ENCODE measurements around the gene CUL5. TPM values are rescaled to one million over a fixed set of nuclear protein-coding genes. Genes with fewer than 3 reads are reported as not detected.

The CUL5 gene
- total and polyA plus RNA-seq, 2 of the 4 experiments (the other 2 are of a cell fraction) = 8.8 to 31.0 TPM

DNA sequence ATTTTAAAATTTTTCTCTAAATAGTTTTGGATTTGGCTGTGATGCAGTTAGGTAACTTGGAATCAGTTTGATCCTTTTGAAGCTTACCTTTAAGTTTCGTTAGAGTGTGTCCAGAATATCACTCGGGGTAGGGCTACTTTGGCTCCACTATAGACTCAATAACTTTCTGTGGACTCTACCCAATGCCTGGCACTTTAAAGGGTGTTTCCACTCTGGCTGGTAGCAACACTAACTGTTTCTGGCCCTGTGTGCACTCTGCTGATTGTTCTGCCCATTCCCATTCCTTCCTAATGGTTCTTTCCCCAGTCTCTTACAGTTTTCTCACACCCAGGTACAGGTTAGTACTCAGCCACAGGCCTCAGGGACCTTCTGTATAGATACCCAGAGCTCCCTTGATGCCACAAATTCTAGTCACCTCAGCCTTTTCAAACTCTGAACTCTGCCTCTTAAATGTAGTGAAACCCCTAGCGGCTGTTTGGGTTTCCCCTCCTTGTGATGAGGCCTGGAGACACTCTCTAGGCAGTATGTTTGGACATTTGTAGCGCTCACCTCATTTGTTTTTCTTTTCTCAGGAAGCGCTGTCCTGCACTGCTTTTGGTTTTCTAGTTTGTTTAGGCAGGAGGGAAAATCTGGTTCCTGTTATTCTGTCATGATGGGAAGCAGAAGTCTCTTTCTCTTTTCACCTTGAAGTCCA lies 16.8 kb downstream of the CUL5 start:
- Histone ChIP-seq H3K9me1 (ENCODE audit: insufficient read depth, low read length) (peaks cover 13% of the 10 kb centered on the region), H2BK120ac (ENCODE audit: low read depth, low read length) (no peak overlapping the region), H2BK5ac (ENCODE audit: low read depth, low read length, poor library complexity, severe bottlenecking) (no peak overlapping the region), H3K27ac (ENCODE audit: insufficient read depth, low read length) (no peak overlapping the region; the same call in 1 of the 2 replicates), H3K4me3 (ENCODE audit: insufficient read depth, low read depth, low read length) (no peak overlapping the region), H3K9ac (ENCODE audit: low read depth, low read length) (no peak overlapping the region), H3K79me1 (ENCODE audit: low read depth in 1 of 2, low read length in 2 of 2) (peaks cover 22 to 69% of the 10 kb centered on the region in 2 experiments), H3K23ac (ENCODE audit: low read depth, low read length) (0 out of 2 replicates have a peak overlapping the region, but pooled peaks have one; percentile 36), H2BK15ac (ENCODE audit: low read depth, low read length) (no peak overlapping the region), H4K8ac (ENCODE audit: low read depth in 2 of 2, low read length in 2 of 2) (no peak overlapping the region), H3K4ac (ENCODE audit: low read depth, low read length) (no peak overlapping the region), H3K9me3 (ENCODE audit: control insufficient read depth, insufficient read depth, low read length) (no peaks in the 10 kb centered on the region), H2AK9ac (replicated peaks; ENCODE audit: low read depth, low read length, poor library complexity) (no peak overlapping the region), H3K4me1 (ENCODE audit: control insufficient read depth, insufficient read depth, low read length) (peaks cover 6% of the 10 kb centered on the region), H3K14ac (replicated peaks; ENCODE audit: low read depth, low read length) (0 out of 2 replicates have a peak overlapping the region, but pooled peaks have one; percentile 8), H2AFZ (replicated peaks; ENCODE audit: low read length, poor library complexity) (no peak overlapping the region), H3K36me3 (ENCODE audit: control insufficient read depth, insufficient read depth, low read length) (no peaks in the 10 kb centered on the region; the same call in 1 of the 2 replicates), H3K27me3 (ENCODE audit: control insufficient read depth, insufficient read depth, low read length) (no peaks in the 10 kb centered on the region), H4K5ac (ENCODE audit: low read depth, low read length) (no peak overlapping the region), H4K91ac (ENCODE audit: insufficient read depth, low read depth, low read length) (no peak overlapping the region), H2AK5ac (ENCODE audit: low read depth, low read length) (no peak overlapping the region), H3K56ac (ENCODE audit: extremely low read depth, insufficient read depth, low read length) (no peak overlapping the region), H2BK20ac (ENCODE audit: low read depth, low read length) (no peak overlapping the region), H3K18ac (ENCODE audit: low read depth, low read length) (no peak overlapping the region), H4K20me1 (ENCODE audit: insufficient read depth, low read length) (peaks cover 70% of the 10 kb centered on the region), H3K4me2 (ENCODE audit: low read depth, low read length) (peak overlapping the region; percentile 52)
- dilution Hi-C loops (cut with HindIII; ENCODE audit: low sequenced_read_pairs, unreplicated experiment) (no loop called here), intact Hi-C loops (cut with micrococcal nuclease) (loop anchor here (10.0 kb wide), 1 partner anchor 289 kb away; no protein-coding TSS in a partner anchor), in situ Hi-C loops (cut with MboI; ENCODE audit: low sequenced_read_pairs) (loop anchor here (10.0 kb wide), 1 partner anchor 59 kb away; no protein-coding TSS in a partner anchor)
- TF ChIP-seq, protein P1, sequence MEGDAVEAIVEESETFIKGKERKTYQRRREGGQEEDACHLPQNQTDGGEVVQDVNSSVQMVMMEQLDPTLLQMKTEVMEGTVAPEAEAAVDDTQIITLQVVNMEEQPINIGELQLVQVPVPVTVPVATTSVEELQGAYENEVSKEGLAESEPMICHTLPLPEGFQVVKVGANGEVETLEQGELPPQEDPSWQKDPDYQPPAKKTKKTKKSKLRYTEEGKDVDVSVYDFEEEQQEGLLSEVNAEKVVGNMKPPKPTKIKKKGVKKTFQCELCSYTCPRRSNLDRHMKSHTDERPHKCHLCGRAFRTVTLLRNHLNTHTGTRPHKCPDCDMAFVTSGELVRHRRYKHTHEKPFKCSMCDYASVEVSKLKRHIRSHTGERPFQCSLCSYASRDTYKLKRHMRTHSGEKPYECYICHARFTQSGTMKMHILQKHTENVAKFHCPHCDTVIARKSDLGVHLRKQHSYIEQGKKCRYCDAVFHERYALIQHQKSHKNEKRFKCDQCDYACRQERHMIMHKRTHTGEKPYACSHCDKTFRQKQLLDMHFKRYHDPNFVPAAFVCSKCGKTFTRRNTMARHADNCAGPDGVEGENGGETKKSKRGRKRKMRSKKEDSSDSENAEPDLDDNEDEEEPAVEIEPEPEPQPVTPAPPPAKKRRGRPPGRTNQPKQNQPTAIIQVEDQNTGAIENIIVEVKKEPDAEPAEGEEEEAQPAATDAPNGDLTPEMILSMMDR (conservative IDR thresholded peaks at IDR 0.05; ENCODE audit: low read depth, low read length) = 0 out of 2 replicates have a peak, but pooled peaks have one; percentile 19
- no peak for TF ChIP-seq MAZ (IDR thresholded peaks at IDR 0.05; ENCODE audit: borderline replicate concordance, low read depth, low read length)
- ChIA-PET POLR2A (ENCODE audit: unreplicated experiment) (no interaction called here), CTCF (interaction anchor here (0.6 to 1.2 kb wide), 2 partner anchors 16 to 40 kb away, joined by 3 to 5 read pairs; partner anchors contain the start of gene CUL5)
- WGBS, 2 experiments (ENCODE audit: extremely low coverage in 2 of 2, insufficient read length in 1 of 2) = 80% methylated on average over 2 of the region's 5 CpGs; no CpG with 5 or more reads in 1 of the 2 experiments
- no TSS peak for BruUV-seq (replicated peaks)
- DNase-seq (peak; percentile 52), ATAC-seq (ENCODE audit: low read depth) (peak; percentile 85)
